ENCODE measurements around the gene FRRS1L.
"Not testable (repeated sequence)": the region's sequence is repeated elsewhere in the genome, so short reads cannot be mapped to it uniquely, and the experiment has no call there.

FRRS1L gene

DNA sequence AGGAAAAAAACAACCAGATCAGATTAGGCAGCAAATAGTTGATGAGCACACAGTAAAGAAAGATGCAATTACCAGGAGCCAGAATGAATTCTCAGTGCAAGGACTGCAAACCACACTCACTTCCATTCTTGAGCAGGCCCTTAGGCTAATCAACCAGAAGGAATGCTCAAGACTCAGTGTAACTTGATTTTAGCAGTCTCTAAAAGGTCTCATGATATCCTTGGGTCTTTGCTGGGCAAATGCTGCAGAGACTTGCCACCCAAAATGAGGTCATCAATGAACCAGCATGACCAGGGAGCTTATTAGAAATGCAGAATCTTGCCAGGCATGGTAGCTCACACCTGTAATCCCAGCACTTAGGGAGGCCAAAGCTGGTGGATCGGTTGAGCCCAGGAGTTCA lies 27.2 kb downstream of the FRRS1L start:
- TF ChIP-seq CTCF (IDR thresholded peaks at IDR 0.05; ENCODE audit: low read depth, low read length, missing control alignments), result no peak
- DNase-seq (ENCODE audit: extremely low read depth, low read depth), result no peak
- H3K4me3 ChIP-seq (replicated peaks; ENCODE audit: low read depth, low read length), result no peak overlapping the region

DNA sequence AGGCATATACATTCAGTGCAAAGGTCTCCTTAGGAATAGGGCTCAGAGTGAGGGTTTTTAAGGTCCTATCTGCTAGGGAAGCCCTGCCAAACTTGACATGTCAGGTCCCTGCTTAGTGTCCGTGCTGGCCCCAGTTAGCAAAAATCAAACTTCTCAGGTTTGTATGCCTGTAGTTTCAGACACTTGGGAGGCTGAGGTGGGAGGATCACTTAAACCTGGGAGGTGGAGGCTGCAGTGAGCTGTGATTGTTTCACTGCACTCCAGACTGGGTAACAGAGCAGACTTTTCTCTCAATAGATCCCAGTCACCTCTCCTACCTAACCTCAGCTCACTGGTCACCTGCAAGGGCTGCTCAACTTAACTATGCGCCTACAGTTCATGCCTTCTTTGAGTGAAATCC lies 28.6 kb downstream of the FRRS1L start:
- H3K4me3 ChIP-seq (replicated peaks; ENCODE audit: low read depth, low read length), result no peak overlapping the region
- DNase-seq (ENCODE audit: extremely low read depth, low read depth), result no peak
- no peak for TF ChIP-seq CTCF (IDR thresholded peaks at IDR 0.05; ENCODE audit: low read depth, low read length, missing control alignments)

- TF ChIP-seq CTCF (IDR thresholded peaks at IDR 0.05; ENCODE audit: low read depth, low read length, missing control alignments), result no peak
- DNase-seq (ENCODE audit: extremely low read depth, low read depth), result no peak
- H3K4me3 ChIP-seq (replicated peaks; ENCODE audit: low read depth, low read length), result no peak overlapping the region
Measured at GRCh38 chr9:109134167-109134578, 32.9 kb downstream of the FRRS1L start.

GRCh38 chr9:109133533-109133932 lies 33.5 kb downstream of the FRRS1L start:
- no peak overlapping the region for H3K4me3 ChIP-seq (replicated peaks; ENCODE audit: low read depth, low read length)
- TF ChIP-seq CTCF (IDR thresholded peaks at IDR 0.05; ENCODE audit: low read depth, low read length, missing control alignments), result no peak
- DNase-seq (ENCODE audit: extremely low read depth, low read depth), result no peak

- DNase-seq (ENCODE audit: extremely low read depth, low read depth), result no peak
- H3K4me3 ChIP-seq (replicated peaks; ENCODE audit: low read depth, low read length), result no peak overlapping the region
- no peak for TF ChIP-seq CTCF (IDR thresholded peaks at IDR 0.05; ENCODE audit: low read depth, low read length, missing control alignments)
Measured at GRCh38 chr9:109132567-109133021, 34.5 kb downstream of the FRRS1L start.

- no peak for TF ChIP-seq CTCF (IDR thresholded peaks at IDR 0.05; ENCODE audit: low read depth, low read length, missing control alignments)
- no peak overlapping the region for H3K4me3 ChIP-seq (replicated peaks; ENCODE audit: low read depth, low read length)
- no peak for DNase-seq (ENCODE audit: extremely low read depth, low read depth)
Measured at GRCh38 chr9:109129470-109130197, 37.4 kb downstream of the FRRS1L start.

- not testable (repeated sequence) for DNase-seq (ENCODE audit: extremely low read depth, low read depth); H3K4me3 ChIP-seq (replicated peaks; ENCODE audit: low read depth, low read length)
Measured at GRCh38 chr9:109126671-109127070, 40.4 kb downstream of the FRRS1L start.
